Endothelial cell of umbilical vein (primary cell): ENCODE measurements around the gene STK38. TPM values are rescaled to one million over a fixed set of nuclear protein-coding genes. Genes with fewer than 3 reads are reported as not detected.

Experiments used
- BruUV-seq: library from RNA; stranded (reverse); fragments of 400-500 nt; replicated peaks from 2 replicates; lab custom pipeline; 2021; lab: Mats Ljungman, UMichigan
- CTCF ChIA-PET: fragments of 300-600, 350-600 bp; sonication (Branson Sonifier 250); formaldehyde crosslinking; loops from one replicate; lab custom pipeline; 2021; ENCODE audit warnings: antibody characterized with exemption, inconsistent platforms; lab: Charles Lee
- POLR2A ChIA-PET: fragments of 300-600, 350-600 bp; sonication (Branson Sonifier 250); formaldehyde crosslinking; loops from one replicate; lab custom pipeline; 2021; ENCODE audit warnings: antibody characterized with exemption, inconsistent platforms; lab: Charles Lee
- DNase-seq: peaks from one replicate; pipeline ENCODE4 v3.0.0-alpha.2; 2011; ENCODE audit warnings: low read depth, low spot score
- FAIRE-seq: peaks from 2 replicates; lab custom pipeline; 2011; peaks lifted over from hg19 to GRCh38; lab: Jason Lieb, UNC
- H2AFZ ChIP-seq: 2 replicates; pipeline ENCODE4 v1.6.0; 2012; ENCODE audit warnings: low read depth, low read length, control low read depth, inconsistent platforms
- H3K27ac ChIP-seq: 2 replicates; pipeline ENCODE4 v1.5.1; 2011; ENCODE audit warnings: low read depth, mild to moderate bottlenecking, control low read depth, low read length, moderate library complexity; ENCODE audit not compliant: insufficient read depth
- H3K27me3 ChIP-seq, 2 experiments: 2 replicates each; pipeline versions ENCODE4 v1.6.0 to v1.6.1; 2011; ENCODE audit warnings: low read length in 2 of 2, mixed read lengths in 1 of 2; ENCODE audit not compliant: control insufficient read depth in 2 of 2, insufficient read depth in 2 of 2
- H3K36me3 ChIP-seq, 2 experiments: 2 replicates in 1 of 2; 3 replicates in 1 of 2; pipeline ENCODE4 v1.5.1; 2011; ENCODE audit warnings: low read length in 2 of 2, mild to moderate bottlenecking in 1 of 2, moderate library complexity in 1 of 2; ENCODE audit not compliant: control insufficient read depth in 2 of 2, insufficient read depth in 2 of 2; ENCODE audit errors: extremely low read depth in 1 of 2
- H3K4me1 ChIP-seq: 3 replicates; pipeline ENCODE4 v1.5.1; 2011; ENCODE audit warnings: mild to moderate bottlenecking, low read length; ENCODE audit not compliant: control insufficient read depth, insufficient read depth; ENCODE audit errors: extremely low read depth
- H3K4me2 ChIP-seq: 2 replicates; pipeline ENCODE4 v1.6.1; 2011; ENCODE audit warnings: low read length, control low read depth, mixed read lengths; ENCODE audit not compliant: insufficient read depth
- H3K4me3 ChIP-seq, 3 experiments: fragments of 200-600 bp in 1 of 3; sonication (generic), shearing (Covaris generic) in 1 of 3; replicated peaks in 1 of 3; 2 replicates each; pipeline ENCODE4 v1.5.1; 2011 to 2016; ENCODE audit warnings: control low read depth in 3 of 3, low read length in 3 of 3, mild to moderate bottlenecking in 2 of 3, inconsistent platforms in 1 of 3, low read depth in 1 of 3, moderate library complexity in 1 of 3; ENCODE audit not compliant: insufficient read depth in 1 of 3
- H3K79me2 ChIP-seq: 2 replicates; pipeline ENCODE4 v1.6.0; 2012; ENCODE audit warnings: low read length, inconsistent platforms; ENCODE audit not compliant: control insufficient read depth, insufficient read depth
- H3K9ac ChIP-seq: replicated peaks from 2 replicates; pipeline ENCODE3; 2011; ENCODE audit warnings: low read length, control low read depth; ENCODE audit not compliant: insufficient read depth; ENCODE audit errors: extremely low read depth
- H3K9me1 ChIP-seq: replicated peaks from 3 replicates; pipeline ENCODE4 v1.6.0; 2011; ENCODE audit warnings: mild to moderate bottlenecking, low read length; ENCODE audit not compliant: control insufficient read depth, insufficient read depth; ENCODE audit errors: extremely low read depth
- H3K9me3 ChIP-seq: replicated peaks from 2 replicates; pipeline ENCODE4 v1.5.1; 2012; ENCODE audit warnings: low read length, inconsistent platforms; ENCODE audit not compliant: control insufficient read depth, insufficient read depth
- H4K20me1 ChIP-seq: replicated peaks from 2 replicates; pipeline ENCODE3; 2011; ENCODE audit warnings: mild to moderate bottlenecking, low read length; ENCODE audit not compliant: control insufficient read depth, insufficient read depth; ENCODE audit errors: extremely low read depth
- EZH2 ChIP-seq: IDR thresholded peaks from 2 replicates; pipeline ENCODE4 v1.6.1; 2012; ENCODE audit warnings: borderline replicate concordance, low read depth, mild to moderate bottlenecking, moderate library complexity, low read length, inconsistent platforms; ENCODE audit not compliant: severe bottlenecking
- FOS ChIP-seq: IDR thresholded peaks from 2 replicates; pipeline ENCODE4 v1.6.1; 2011; ENCODE audit warnings: mild to moderate bottlenecking, low read length, moderate library complexity, borderline replicate concordance; ENCODE audit not compliant: insufficient read depth
- GATA2 ChIP-seq: IDR thresholded peaks from 2 replicates; pipeline ENCODE4 v1.7.0; 2011; ENCODE audit warnings: low read depth, mild to moderate bottlenecking, moderate library complexity, mixed read lengths, low read length; ENCODE audit not compliant: insufficient read length, insufficient read depth
- JUN ChIP-seq: IDR thresholded peaks from 2 replicates; pipeline ENCODE4 v1.6.1; 2011; ENCODE audit warnings: borderline replicate concordance, low read depth; ENCODE audit not compliant: insufficient read length, insufficient read depth
- MYC ChIP-seq: IDR thresholded peaks from one replicate; pipeline ENCODE4 v1.6.1; 2011; ENCODE audit warnings: mild to moderate bottlenecking, low read depth, low read length
- POLR2A ChIP-seq: IDR thresholded peaks from 2 replicates; pipeline ENCODE4 v1.6.1; 2012; ENCODE audit warnings: low read depth, mild to moderate bottlenecking, control low read depth, low read length
- POLR2AphosphoS5 ChIP-seq: IDR thresholded peaks from 2 replicates; pipeline ENCODE4 v1.6.1; 2012; ENCODE audit warnings: low read depth, mild to moderate bottlenecking, control low read depth, low read length, moderate library complexity; ENCODE audit not compliant: insufficient read depth
- dilution Hi-C: fragments of 300-500 bp; cut with MboI; formaldehyde crosslinking; loops from one replicate; pipeline ENCODE4 v1.15.0; 2019; ENCODE audit warnings: low sequenced_read_pairs; ENCODE audit not compliant: extremely low pct_ligation_motif_present
- intact Hi-C: fragments of 100-400 bp; cut with micrococcal nuclease; formaldehyde crosslinking; loops from one replicate; pipeline ENCODE4 v1.10.0; 2022
- polyA plus RNA-seq, 4 experiments: library from polyadenylated mRNA; depleted of rRNA in 3 of 4; stranded (reverse) in 3 of 4; unstranded in 1 of 4; fragments of >200 nt; gene quantifications; 2 replicates each; pipeline versions ENCODE4 v1.2.1 to v1.2.3, GENCODE V29; 2011 to 2012; ENCODE audit warnings: missing spikeins in 1 of 4
- total RNA-seq: library from RNA; stranded (reverse); gene quantifications from 2 replicates; pipeline ENCODE4 v1.2.3, GENCODE V29; 2021
- TF ChIP-seq, protein P1 (sequence below), 2 donors: IDR thresholded peaks; 1 replicate in 1 of 2; 2 replicates in 1 of 2; pipeline ENCODE4 v1.5.1; 2011; ENCODE audit warnings: low read length in 2 of 2, mild to moderate bottlenecking in 2 of 2, moderate library complexity in 2 of 2, control low read depth in 1 of 2, inconsistent platforms in 1 of 2, low read depth in 1 of 2; ENCODE audit not compliant: insufficient read depth in 1 of 2; ENCODE audit errors: extremely low read depth in 1 of 2
- TF ChIP-seq, protein P2 (sequence below): IDR thresholded peaks from 2 replicates; pipeline ENCODE4 v1.6.1; 2011; ENCODE audit not compliant: insufficient read depth, insufficient read length

STK38 gene
- total and polyA plus RNA-seq, 2 donors (not counting 3 experiments of a cell fraction or from before 2014, with no cell fraction given), result 10.1 to 30.3 TPM

DNA sequence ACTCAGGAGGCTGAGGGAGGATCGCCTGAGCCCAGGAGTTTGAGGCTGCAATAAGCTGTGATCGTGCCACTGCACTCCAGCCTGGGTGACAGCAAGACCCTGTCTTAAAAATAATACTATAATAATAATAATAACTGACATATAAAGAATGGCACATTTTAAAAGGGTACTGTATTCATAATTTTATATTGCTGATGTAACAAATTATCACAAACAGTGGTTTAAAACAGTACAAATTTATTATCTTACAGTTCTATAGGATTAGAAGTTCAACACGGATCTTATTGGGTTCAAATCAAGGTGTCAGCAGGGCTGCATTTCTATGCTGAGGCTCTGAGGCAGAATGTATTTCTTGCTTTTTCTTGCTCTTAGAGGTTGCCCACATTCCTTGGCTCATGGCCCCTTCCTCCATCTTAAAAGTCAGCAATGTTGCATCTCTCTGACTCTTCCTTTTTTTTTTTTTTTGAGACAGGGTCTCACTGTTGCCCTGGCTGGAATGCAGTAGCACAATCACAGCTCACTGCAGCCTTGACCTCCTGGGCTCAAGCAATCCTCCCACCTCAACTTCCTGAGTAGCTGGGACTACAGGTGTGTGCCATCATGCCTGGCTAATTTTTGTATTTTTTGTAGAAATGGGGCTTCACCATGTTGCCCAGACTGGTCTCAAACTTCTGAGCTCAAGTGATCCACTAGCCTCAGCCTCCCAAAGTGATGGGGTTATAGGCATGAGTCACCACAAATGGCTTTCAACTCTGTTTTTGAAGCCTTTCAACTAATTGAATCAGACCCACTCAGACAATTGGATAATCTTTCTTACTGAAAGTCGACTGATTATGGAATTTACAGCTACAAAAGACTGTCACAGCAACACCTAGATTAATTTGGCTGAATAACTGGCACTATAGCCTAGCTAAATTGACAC, 24.1 kb upstream of the STK38 start:
- Histone ChIP-seq H3K9me1 (no peaks in the 10 kb centered on the region), H3K4me1 (no peaks in the 10 kb centered on the region), H2AFZ (no peak overlapping the region), H3K9ac (no peak overlapping the region), H3K36me3 (no peaks in the 10 kb centered on the region), H3K4me3 (no peak overlapping the region), H3K4me2 (no peak overlapping the region), H3K27me3 (no peaks in the 10 kb centered on the region), H3K79me2 (no peaks in the 10 kb centered on the region), H4K20me1 (no peaks in the 10 kb centered on the region), H3K27ac (no peak overlapping the region), H3K9me3 (no peaks in the 10 kb centered on the region)
- dilution Hi-C loops, result no loop called here
- intact Hi-C loops, result no loop called here
- CTCF ChIA-PET, result no interaction called here
- TF ChIP-seq EZH2, result no peak
- TF ChIP-seq POLR2AphosphoS5, result no peak
- TF ChIP-seq, protein P1, sequence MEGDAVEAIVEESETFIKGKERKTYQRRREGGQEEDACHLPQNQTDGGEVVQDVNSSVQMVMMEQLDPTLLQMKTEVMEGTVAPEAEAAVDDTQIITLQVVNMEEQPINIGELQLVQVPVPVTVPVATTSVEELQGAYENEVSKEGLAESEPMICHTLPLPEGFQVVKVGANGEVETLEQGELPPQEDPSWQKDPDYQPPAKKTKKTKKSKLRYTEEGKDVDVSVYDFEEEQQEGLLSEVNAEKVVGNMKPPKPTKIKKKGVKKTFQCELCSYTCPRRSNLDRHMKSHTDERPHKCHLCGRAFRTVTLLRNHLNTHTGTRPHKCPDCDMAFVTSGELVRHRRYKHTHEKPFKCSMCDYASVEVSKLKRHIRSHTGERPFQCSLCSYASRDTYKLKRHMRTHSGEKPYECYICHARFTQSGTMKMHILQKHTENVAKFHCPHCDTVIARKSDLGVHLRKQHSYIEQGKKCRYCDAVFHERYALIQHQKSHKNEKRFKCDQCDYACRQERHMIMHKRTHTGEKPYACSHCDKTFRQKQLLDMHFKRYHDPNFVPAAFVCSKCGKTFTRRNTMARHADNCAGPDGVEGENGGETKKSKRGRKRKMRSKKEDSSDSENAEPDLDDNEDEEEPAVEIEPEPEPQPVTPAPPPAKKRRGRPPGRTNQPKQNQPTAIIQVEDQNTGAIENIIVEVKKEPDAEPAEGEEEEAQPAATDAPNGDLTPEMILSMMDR (IDR thresholded peaks at IDR 0.05; ENCODE audit: extremely low read depth in 1 of 2, insufficient read depth in 1 of 2, low read depth in 1 of 2, low read length in 2 of 2), result no peak
- TF ChIP-seq, protein P2, sequence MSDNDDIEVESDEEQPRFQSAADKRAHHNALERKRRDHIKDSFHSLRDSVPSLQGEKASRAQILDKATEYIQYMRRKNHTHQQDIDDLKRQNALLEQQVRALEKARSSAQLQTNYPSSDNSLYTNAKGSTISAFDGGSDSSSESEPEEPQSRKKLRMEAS, result no peak
- TF ChIP-seq FOS, result no peak
- no peak for TF ChIP-seq GATA2
- TF ChIP-seq POLR2A, result no peak
- no peak for TF ChIP-seq JUN
- no peak for TF ChIP-seq MYC
- BruUV-seq, result no TSS peak
- FAIRE-seq (no peak), DNase-seq (no peak)
- POLR2A ChIA-PET, result interaction anchor here (0.6 kb wide), 1 partner anchor 1831 kb away, joined by 4 read pairs; no protein-coding TSS in a partner anchor
